Muscle of leg (tissue), 11 donors: ENCODE results near the gene KIF1A. TPM values are rescaled to one million over a fixed set of nuclear protein-coding genes. Genes with fewer than 3 reads are reported as not detected.

Source experiments
- DNase-seq: peaks from one replicate; pipeline ENCODE4 v3.0.0; 2013
- H3K27ac ChIP-seq: one replicate; pipeline ENCODE4 v1.5.1; 2013; ENCODE audit warnings: mild to moderate bottlenecking, low read length, control low read depth
- H3K27me3 ChIP-seq: one replicate; pipeline ENCODE4 v1.6.1; 2013; ENCODE audit warnings: low read length; ENCODE audit not compliant: control insufficient read depth, insufficient read depth
- H3K36me3 ChIP-seq: one replicate; pipeline ENCODE4 v1.6.1; 2013; ENCODE audit warnings: low read length; ENCODE audit not compliant: control insufficient read depth, insufficient read depth
- H3K4me1 ChIP-seq: one replicate; pipeline ENCODE4 v1.6.1; 2013; ENCODE audit warnings: low read length; ENCODE audit not compliant: control insufficient read depth, insufficient read depth
- H3K4me3 ChIP-seq: one replicate; pipeline ENCODE4 v1.5.1; 2013; ENCODE audit warnings: low read length, control low read depth
- H3K9me3 ChIP-seq: replicated peaks from 2 replicates; pipeline ENCODE4 v1.6.1; 2013; ENCODE audit warnings: low read depth, low read length; ENCODE audit not compliant: control insufficient read depth
- WGBS: methylation state at CpG from one replicate; pipeline ENCODE4 v1.1.5; 2013; ENCODE audit warnings: missing lambda C conversion rate; ENCODE audit not compliant: insufficient coverage; 5-methylcytosine and 5-hydroxymethylcytosine counted together
- polyA plus RNA-seq, 8 donors: library from polyadenylated mRNA; unstranded; fragments of 120-200 nt; gene quantifications; one replicate each; pipeline versions ENCODE4 v1.2.1 to v1.2.3, GENCODE V29; 2013; ENCODE audit warnings: inconsistent platforms in 1 of 8, low replicate concordance in 1 of 8; ENCODE audit not compliant: insufficient read length in 8 of 8, insufficient read depth in 1 of 8
- total RNA-seq: library from RNA; stranded (reverse); fragments of 120-200 nt; gene quantifications from one replicate; pipeline ENCODE4 v1.2.4, GENCODE V29; 2013

The KIF1A gene
- total and polyA plus RNA-seq, 9 donors, result 2.2 to 8.6 (median 4.9) TPM

- no peaks in the 10 kb centered on the region for H3K9me3 ChIP-seq
- no peaks in the 10 kb centered on the region for H3K27me3 ChIP-seq
- H3K27ac ChIP-seq, result no peak overlapping the region
- no peak overlapping the region for H3K4me3 ChIP-seq
- DNase-seq, result no peak
- WGBS, result 83% methylated on average over 2 of the region's 8 CpGs
- H3K4me1 ChIP-seq, result peaks cover 5% of the 10 kb centered on the region
- H3K36me3 ChIP-seq, result no peaks in the 10 kb centered on the region
Measured at GRCh38 chr2:240762249-240762648, 57.8 kb downstream of the KIF1A start.

- DNase-seq, result no peak
- Histone ChIP-seq H3K36me3 (no peaks in the 10 kb centered on the region), H3K4me1 (peaks cover 5% of the 10 kb centered on the region), H3K27ac (no peak overlapping the region), H3K27me3 (no peaks in the 10 kb centered on the region), H3K9me3 (no peaks in the 10 kb centered on the region), H3K4me3 (no peak overlapping the region)
- WGBS, result 74% methylated on average over 20 of the region's 22 CpGs
Measured at GRCh38 chr2:240760576-240761246, 59.3 kb downstream of the KIF1A start.

- H3K27ac ChIP-seq, result no peak overlapping the region
- H3K36me3 ChIP-seq, result no peaks in the 10 kb centered on the region
- H3K27me3 ChIP-seq, result no peaks in the 10 kb centered on the region
- no peak for DNase-seq
- peaks cover 2% of the 10 kb centered on the region for H3K4me1 ChIP-seq
- no peak overlapping the region for H3K4me3 ChIP-seq
- WGBS, result 75% methylated on average over 5 of the region's 7 CpGs
- H3K9me3 ChIP-seq, result no peaks in the 10 kb centered on the region
Measured at GRCh38 chr2:240760121-240760520, 59.9 kb downstream of the KIF1A start.

- H3K27me3 ChIP-seq, result no peaks in the 10 kb centered on the region
- no peaks in the 10 kb centered on the region for H3K9me3 ChIP-seq
- WGBS, result 100% methylated on average over 3 of the region's 5 CpGs
- no peak for DNase-seq
- no peaks in the 10 kb centered on the region for H3K36me3 ChIP-seq
- H3K4me1 ChIP-seq, result no peaks in the 10 kb centered on the region
- H3K27ac ChIP-seq, result no peak overlapping the region
- H3K4me3 ChIP-seq, result no peak overlapping the region
Measured at GRCh38 chr2:240759459-240759858, 60.6 kb downstream of the KIF1A start.

- H3K9me3 ChIP-seq, result no peaks in the 10 kb centered on the region
- WGBS, result 65% methylated on average over 14 of the region's 31 CpGs
- no peak for DNase-seq
- no peak overlapping the region for H3K4me3 ChIP-seq
- H3K27me3 ChIP-seq, result no peaks in the 10 kb centered on the region
- no peaks in the 10 kb centered on the region for H3K4me1 ChIP-seq
- H3K36me3 ChIP-seq, result no peaks in the 10 kb centered on the region
- no peak overlapping the region for H3K27ac ChIP-seq
Measured at GRCh38 chr2:240757086-240757614, 62.9 kb downstream of the KIF1A start.

- Histone ChIP-seq H3K9me3 (no peaks in the 10 kb centered on the region), H3K36me3 (no peaks in the 10 kb centered on the region), H3K27me3 (no peaks in the 10 kb centered on the region), H3K27ac (no peak overlapping the region), H3K4me3 (no peak overlapping the region), H3K4me1 (no peaks in the 10 kb centered on the region)
- 60% methylated on average over 4 of the region's 10 CpGs for WGBS
- DNase-seq, result no peak
Measured at GRCh38 chr2:240752209-240752608, 67.8 kb downstream of the KIF1A start.

- Histone ChIP-seq H3K27me3 (no peaks in the 10 kb centered on the region), H3K9me3 (no peaks in the 10 kb centered on the region), H3K36me3 (no peaks in the 10 kb centered on the region), H3K4me3 (no peak overlapping the region), H3K27ac (no peak overlapping the region), H3K4me1 (no peaks in the 10 kb centered on the region)
- DNase-seq, result no peak
- WGBS, result 81% methylated on average over 22 of the region's 22 CpGs
Measured at GRCh38 chr2:240750409-240750808, 69.6 kb downstream of the KIF1A start.

GRCh38 chr2:240749516-240749915 is 70.5 kb downstream of the KIF1A start:
- H3K27ac ChIP-seq, result no peak overlapping the region
- H3K4me1 ChIP-seq, result no peaks in the 10 kb centered on the region
- H3K36me3 ChIP-seq, result no peaks in the 10 kb centered on the region
- DNase-seq, result no peak
- H3K27me3 ChIP-seq, result no peaks in the 10 kb centered on the region
- 65% methylated on average over 4 of the region's 7 CpGs for WGBS
- H3K9me3 ChIP-seq, result no peaks in the 10 kb centered on the region
- no peak overlapping the region for H3K4me3 ChIP-seq

- no peak for DNase-seq
- H3K4me3 ChIP-seq, result no peak overlapping the region
- H3K27ac ChIP-seq, result no peak overlapping the region
- no peaks in the 10 kb centered on the region for H3K9me3 ChIP-seq
- H3K4me1 ChIP-seq, result no peaks in the 10 kb centered on the region
- no peaks in the 10 kb centered on the region for H3K27me3 ChIP-seq
- WGBS, result 92% methylated on average over 11 of the region's 11 CpGs
- no peaks in the 10 kb centered on the region for H3K36me3 ChIP-seq
Measured at GRCh38 chr2:240747256-240747655, 72.8 kb downstream of the KIF1A start.

GRCh38 chr2:240746671-240747070 is 73.3 kb downstream of the KIF1A start:
- Histone ChIP-seq H3K27ac (no peak overlapping the region), H3K27me3 (no peaks in the 10 kb centered on the region), H3K4me3 (no peak overlapping the region), H3K36me3 (no peaks in the 10 kb centered on the region), H3K9me3 (no peaks in the 10 kb centered on the region), H3K4me1 (no peaks in the 10 kb centered on the region)
- 93% methylated on average over 16 of the region's 16 CpGs for WGBS
- no peak for DNase-seq

GRCh38 chr2:240745962-240746361 is 74.1 kb downstream of the KIF1A start:
- no peak for DNase-seq
- no peak overlapping the region for H3K4me3 ChIP-seq
- no peaks in the 10 kb centered on the region for H3K27me3 ChIP-seq
- no peaks in the 10 kb centered on the region for H3K36me3 ChIP-seq
- H3K27ac ChIP-seq, result no peak overlapping the region
- H3K4me1 ChIP-seq, result no peaks in the 10 kb centered on the region
- H3K9me3 ChIP-seq, result no peaks in the 10 kb centered on the region
- WGBS, result 87% methylated on average over 13 of the region's 15 CpGs
